Measurements from ENCODE around the gene INSR.
"Not testable (repeated sequence)": the region's sequence is repeated elsewhere in the genome, so short reads cannot be mapped to it uniquely, and the experiment has no call there.

INSR gene

DNA sequence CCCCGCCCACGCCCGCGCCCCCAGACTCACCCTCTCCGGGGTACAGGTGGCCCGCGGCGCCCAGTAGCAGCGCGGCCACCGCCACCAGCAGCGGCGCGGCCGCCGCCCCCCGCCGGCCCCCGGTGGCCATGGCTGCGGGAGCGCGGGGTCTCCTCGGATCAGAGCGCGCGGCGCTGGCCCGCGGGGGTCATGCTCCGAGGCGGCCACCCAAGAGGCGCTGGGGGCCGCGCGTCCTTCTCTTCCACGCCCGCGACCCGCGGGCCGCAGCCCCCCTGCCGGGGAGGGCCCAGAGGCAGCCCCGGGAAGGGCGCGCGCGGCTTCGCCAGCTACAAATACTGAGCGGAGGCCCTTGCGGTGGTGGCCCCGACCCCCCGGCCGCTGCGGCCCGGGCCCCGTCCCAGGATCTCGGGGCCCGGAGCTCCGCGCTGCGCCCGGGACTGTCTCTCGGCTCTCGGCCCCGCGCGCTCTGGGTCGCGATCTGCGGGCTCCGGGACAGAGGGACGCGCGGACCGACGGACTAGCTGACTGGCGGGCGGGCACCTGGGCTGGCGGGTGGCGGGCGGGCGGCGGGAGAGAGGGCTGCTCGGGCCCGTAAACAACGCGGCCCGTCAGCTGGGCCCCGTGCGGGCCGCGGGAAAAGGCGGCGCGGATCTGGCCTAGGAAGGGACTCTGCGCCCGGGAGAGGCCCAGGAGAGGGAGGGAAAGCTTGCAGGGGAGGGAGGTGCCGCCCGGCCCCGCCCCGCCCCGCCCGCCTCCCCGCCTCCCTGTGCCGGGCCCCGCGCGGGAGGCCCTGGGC, at the start of gene INSR:
Gene INSR, minus strand, starts transcription at position 653 of the 796 bp plus-strand sequence. Its CDS starts 523 bp downstream, at position 130.
- peak; percentile 94 for DNase-seq (ENCODE audit: low spot score)

DNA sequence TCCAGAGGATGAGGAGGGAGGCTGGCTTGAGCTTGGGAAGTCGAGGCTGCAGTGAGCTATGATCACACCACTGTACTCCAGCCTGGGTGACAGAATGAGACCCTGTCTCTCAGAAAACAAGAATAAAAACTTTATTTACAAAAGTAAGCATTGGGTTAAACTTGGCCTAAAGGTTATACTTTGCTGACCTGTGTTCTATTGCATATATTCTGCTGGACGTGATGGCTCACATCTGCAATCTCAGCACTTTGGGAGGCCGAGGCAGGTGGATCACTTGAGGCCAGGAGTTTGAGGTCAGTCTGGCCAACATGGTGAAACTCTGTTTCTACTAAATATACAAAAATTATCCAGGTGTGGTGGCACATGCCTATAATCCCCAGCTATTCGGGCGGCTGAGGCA, 47.9 kb upstream of the INSR start:
- DNase-seq (ENCODE audit: low spot score): no peak

DNA sequence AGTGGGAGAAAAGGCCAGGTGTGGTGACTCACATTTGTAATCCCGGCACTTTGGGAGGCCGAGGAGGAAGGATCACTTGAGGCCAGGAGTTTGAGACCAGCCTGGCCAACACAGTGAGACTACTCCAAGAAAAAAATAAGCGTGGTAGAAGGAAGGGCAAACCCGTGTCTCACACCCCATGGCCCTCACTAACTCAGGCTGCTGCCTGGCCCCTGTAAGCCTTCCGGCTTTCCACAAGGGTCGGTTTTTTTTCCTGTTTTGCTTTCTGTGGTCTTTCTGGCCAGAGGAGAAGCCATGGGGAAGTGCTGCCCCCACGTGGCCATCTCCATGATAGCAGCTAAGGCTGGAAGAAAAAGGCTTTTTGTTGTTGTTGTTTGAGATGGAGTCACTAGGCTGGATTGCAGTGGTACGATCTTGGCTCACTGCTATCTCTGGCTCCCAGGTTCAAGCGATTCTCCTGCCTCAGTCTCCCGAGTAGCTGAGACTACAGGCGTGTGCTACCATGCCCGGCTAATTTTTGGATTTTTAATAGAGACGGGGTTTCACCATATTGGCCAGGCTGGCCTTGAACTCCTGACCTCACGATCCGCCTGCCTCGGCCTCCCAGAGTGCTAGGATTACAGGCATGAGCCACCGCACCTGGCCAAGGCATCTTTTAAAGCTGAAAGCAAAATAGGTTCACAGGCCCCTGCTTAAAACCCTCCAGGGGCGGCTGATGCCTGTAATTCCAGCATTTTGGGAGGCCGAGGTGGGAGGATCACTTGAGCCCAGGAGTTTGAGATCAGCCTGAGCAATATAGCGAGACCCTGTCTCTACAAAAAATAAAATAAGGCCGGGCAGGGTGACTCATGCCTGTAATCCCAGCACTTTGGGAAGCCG, 47.0 kb upstream of the INSR start:
- peak; percentile 51 for DNase-seq (ENCODE audit: low spot score)

DNA sequence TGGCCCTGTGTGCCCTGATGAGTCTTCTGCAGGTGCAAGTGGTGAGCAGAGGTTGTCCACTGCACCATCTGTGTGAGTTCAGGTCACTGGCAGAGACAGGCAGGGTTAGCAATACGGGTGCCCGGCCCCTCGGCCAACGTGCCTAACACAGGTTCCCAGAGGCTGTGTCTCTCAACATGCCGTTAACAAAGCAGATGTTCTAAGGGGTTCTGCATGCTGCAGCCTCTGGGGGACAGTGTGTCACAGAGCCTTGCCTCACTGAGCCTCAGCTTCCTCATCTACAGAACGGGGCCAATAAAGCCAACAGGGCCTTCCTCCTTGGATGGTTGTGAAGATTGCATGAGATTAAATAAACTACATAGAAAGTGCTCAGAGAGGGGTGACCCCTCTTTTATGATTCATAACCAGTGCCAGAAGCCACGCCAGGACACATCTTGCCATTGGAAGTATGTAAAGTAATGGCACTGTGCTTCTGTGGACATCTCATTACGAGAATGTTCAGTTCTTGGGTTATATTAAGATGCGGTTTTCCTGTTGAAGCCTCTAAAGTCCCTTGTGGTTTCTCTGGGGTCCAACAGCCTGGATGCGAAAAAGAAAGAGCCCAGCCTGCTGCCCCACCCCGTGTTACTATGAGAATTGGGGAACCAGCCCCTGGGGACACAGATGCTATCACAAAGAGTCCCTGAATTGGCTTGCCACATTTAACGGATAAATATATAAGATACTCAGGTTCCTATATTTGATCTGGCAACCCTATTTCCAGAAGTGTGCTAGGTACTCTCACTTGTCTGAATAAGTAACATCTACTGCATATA, 43.4 kb upstream of the INSR start:
- DNase-seq (ENCODE audit: low spot score): no peak

DNA sequence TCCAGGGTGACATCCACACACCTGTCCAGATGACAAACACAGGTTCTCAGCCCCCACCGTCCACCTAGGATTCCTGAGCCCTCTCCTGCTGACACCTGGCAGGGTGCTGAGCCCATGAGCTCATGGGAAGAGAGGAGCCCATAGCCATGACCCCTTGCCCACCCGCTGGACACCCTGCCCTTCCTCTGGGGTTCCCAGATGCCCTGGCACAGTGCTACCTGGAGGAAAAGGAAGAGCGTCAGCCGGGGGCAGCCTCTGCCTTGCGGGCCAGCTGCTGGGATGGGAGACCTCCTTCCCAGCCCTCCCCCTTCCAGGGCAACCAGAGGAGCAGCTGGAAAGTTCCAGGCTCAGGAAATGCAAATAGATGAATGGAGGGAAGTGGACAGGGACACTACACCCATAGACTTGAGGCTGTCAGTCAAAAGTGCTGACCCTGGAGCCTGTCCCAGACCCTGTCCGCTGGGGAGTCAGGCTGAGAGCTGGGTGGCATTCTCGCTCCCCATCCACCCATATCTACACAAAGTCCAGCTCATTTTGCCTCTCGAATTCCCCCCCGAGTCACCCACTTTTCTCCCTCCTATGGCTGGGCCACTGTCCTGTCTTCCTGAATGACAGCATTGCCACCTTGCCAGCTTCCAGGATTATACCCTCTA, 42.2 kb upstream of the INSR start:
- no peak for DNase-seq (ENCODE audit: low spot score)

DNA sequence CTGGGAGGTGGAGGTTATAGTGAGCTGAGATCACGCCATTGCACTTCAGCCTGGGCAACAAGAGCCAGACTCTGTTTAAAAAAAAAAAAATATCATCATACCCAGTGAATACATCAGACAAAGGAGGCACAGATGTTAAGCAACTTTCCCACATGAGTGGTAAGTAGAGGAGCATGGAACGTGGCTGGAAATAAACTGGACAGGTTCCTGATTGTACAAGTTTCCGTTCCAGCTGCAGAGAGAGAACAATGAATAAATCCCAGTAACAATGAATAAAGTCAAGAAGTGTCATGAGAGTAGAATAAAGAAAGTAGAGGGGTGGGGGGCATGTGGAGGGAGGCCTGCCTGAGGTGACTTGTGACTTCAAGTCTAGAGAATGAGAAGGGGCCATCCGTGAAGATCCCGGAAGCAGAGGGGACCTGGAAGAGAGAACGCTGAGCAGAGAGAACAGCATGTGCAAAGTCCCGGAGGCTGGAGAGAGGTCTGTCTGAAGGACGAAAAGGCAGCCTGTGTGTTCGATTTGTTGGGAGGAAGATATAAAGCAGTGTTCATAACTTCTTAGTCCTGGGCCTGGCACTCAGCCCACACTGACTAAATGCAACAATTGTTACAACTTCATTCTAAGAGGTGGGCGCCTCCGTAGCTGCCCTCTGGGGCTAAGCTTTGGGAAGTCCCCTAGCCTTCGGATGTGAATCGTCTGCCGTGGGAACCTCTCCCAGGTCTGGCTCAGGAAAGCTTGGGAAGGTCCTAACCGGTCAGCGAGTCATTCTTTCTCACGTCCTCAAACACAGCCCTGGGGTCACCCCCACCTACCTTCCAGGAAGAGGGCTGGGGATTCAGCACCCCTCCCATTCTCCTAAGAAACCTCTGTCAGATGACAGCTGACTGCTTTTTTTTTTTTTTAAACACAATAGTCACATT, 39.2 kb upstream of the INSR start:
- DNase-seq (ENCODE audit: low spot score): no peak

DNA sequence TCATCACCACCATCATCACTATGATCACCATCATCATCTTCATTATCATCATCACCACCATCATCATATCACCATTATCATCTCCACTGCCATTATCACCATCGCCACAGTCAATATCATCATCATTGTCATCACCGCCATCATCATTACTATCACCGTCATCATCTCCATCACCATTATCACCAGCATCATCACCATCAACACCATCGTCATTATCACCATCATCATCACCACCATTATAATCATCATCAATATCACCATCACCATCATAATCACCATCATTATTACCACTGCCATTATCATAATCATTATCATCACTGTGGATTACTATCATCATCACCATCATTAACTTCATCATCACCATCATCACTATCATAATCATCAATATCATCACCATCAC, 37.2 kb upstream of the INSR start:
- DNase-seq (ENCODE audit: low spot score): no peak

DNA sequence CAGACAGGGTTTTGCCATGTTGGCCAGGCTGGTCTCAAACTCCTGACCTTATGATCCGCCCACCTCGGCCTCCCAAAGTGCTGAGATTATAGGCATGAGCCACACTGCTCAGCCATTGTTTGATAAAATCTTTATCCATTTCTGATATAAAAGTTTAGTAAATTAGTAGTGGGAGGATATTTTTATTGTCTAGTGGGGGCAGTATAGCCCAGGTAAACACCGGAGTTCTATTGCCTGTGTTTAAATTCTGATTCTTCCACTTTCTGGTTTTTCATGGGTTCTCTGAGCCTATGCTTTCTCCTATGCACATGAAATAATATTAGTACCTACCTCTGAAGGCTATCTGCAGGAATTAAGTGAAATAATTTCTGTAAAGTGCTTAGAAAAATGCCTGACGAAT, 34.4 kb upstream of the INSR start:
- no peak for DNase-seq (ENCODE audit: low spot score)

DNA sequence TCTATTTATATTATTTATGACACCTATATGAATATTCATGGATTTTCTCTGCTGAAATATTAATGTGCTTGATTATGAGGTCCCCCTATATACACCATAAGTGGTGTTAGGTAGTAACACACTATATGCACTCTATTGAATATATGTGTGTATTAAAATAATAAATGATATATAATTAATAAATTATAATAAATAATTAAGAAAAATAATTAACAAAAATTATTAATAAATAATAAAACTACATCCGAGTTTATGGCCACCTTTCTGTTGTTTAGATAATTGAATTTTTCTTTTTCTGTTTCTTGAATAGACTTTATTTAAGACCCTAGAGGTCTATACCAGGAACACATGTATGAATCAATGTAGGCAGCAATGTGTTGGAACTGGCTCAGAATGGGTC, 33.6 kb upstream of the INSR start:
- DNase-seq (ENCODE audit: low spot score): no peak

DNA sequence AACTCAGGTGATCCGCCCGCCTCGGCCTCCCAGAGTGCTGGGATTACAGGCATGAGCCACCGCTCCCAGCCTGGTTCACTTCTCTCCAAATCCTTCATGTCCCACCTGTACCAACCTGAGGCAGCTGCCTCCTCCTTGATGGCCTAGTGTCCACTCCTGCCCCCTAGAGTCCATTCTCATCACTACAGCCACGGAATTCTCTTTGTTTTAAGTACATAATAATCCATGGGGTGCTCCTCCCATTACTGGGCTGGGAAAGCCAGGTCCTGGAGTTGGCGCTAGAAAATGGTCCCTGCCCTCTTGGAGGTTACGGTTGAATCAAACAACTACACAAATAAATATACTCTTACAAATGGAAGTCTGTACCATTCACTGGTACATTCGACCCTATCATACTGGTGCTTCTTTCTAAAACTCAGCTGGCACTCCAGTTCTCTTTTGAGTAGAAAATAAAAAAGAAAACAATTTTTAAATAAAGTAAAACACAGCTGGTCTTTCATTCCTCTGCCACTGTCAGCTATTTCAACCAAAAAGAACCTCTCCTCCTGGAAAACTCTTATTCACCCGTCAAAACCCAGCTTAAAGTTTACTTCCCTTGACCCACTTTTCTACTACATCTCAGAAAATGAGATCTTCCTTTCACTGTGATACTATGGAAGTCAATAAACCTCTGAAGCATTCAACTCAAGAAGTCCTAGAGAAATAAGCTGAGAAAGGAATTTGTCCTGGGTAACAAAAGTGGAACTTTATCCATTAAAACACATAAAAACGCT, 32.1 kb upstream of the INSR start:
- DNase-seq (ENCODE audit: low spot score): peak; percentile 16

DNA sequence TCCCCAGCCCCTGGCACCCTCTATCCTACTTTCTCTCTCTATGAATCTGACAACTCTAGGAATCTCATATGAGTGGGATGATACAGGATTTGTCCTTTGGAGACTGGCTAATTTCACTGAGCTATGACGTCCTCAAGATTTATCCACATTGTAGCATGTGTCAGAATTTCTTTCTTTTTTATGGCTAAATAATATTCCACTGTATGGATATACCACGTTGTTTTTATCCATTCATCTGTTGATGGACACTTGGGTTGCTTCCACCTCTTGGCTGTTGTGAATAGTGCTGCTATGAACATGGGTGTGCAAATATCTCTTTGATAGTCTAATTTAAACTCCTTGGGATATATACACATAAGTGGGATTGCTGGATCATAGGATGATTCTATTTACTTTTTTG, 24.0 kb upstream of the INSR start:
- DNase-seq (ENCODE audit: low spot score): no peak

DNA sequence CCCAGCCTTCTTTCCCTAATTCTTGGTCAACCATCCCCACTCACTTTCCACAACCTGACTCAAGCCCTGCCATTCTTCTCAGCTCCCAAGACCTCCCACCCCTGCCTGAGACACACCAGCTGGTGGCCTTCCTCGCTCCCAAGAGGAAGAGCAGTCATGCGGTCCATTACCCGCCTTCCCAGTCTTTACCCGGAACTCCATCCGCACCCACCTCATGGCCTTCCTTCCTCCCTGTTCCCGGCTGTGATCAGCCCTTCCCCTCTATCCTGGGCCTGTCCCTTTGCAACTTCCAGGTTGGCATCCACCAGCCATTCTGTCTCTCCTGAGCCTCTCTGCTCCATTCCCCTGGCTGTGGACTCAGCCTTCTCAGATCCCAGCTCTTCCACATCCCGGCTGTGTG, 18.6 kb upstream of the INSR start:
- no peak for DNase-seq (ENCODE audit: low spot score)

DNA sequence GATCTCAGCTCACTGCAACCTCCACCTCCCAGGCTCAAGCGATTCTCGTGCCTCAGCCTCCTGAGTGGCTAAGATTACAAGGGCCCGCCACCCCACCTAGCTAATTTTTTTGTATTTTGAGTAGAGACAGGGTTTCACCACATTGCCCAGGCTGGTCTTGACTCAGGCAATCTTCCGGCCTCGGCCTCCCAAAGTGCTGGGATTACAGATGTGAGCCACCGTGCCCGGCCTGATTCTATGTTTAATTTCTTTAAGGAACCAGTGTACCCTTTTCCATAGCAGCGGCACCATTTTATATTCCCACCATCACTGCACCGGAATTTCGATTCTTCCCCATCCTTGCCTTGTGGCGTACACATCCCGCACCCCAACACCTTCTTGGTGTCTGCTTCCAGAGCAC, 17.7 kb upstream of the INSR start:
- no peak for DNase-seq (ENCODE audit: low spot score)

DNA sequence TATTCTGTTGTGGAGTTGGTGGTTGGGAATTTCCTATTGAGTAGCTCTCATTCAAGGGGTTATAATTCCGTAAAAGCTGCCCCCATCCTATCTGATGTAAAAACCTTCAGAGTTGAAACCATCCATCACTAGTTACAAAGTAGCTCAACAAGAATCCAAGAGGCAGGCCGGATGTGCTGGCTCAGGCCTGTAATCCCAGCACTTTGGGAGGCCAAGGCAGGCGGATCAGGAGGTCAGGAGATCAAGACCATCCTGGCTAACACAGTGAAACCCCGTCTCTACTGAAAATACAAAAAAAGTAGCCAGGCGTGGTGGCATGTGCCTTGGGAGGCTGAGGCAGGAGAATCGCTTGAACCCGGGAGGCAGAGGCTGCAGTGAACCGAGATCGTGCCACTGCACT, 14.1 kb upstream of the INSR start:
- not testable (repeated sequence) for DNase-seq (ENCODE audit: low spot score)

DNA sequence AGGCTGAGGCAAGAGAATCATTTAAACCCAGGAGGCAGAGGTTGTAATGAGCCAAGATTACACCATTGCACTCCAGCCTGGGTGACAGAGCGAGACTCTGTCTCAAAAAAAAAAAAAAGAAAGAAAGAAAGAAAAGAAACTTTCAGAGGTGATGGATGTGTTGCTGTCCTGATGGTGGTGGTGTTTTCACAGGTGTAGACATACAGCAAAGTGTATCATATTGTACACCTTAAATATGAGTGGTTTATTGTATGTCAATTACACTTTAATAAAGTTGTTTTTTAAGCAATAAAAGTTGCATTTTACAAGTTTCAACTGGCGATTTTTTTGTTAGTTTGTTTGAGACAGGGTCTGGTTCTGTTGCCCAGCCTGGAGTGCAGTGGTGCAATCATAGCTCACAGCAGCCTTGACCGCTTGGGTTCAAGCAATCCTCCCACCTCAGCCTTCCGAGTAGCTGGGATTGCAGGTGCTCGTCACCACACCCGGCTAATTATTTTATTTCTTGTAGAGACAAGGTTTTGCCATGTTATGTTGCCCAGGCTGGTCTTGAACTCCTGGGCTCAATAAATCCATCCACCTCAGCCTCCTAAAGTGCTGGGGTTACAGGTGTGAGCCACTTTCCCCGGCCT, 13.5 kb upstream of the INSR start:
- no peak for DNase-seq (ENCODE audit: low spot score)

DNA sequence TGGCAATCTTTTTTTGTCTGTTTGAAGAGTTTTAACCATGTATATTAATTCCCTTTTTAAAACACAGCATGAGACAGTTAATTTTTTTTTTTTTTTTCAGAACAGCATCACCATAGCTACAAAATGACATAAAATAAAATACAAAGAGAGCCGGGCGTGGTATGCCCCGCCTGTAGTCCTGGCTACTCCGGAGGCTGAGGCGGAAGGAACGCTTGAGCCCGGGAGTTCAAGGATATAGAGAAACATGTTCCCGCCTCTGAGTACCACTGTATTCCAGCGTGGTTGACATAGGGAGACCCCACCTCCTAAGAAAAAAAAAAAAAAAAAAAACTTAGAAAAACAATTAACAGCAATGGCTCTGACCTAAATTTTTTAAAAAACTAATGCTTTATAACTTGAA, 10.0 kb upstream of the INSR start:
- no peak for DNase-seq (ENCODE audit: low spot score)

DNA sequence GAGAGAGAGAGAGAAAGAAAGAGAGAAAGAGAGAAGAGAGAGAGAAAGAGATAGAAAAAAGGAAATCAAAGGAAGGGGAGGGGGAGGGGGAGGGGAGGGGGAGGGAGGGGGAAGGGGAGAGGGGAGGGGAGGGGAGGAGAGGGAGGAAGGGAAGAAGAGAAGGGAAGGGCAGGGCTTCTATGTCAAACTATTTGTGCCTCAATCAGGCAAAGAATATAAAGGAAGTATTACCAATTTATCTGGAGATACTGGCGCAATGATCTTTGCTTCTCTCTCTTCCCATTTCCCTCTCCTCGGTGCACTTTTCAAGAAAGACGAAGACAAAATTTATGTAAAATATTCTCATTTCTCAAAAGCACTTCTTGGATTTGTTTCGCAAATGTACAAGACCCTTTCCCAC, 9.3 kb upstream of the INSR start:
- no peak for DNase-seq (ENCODE audit: low spot score)

DNA sequence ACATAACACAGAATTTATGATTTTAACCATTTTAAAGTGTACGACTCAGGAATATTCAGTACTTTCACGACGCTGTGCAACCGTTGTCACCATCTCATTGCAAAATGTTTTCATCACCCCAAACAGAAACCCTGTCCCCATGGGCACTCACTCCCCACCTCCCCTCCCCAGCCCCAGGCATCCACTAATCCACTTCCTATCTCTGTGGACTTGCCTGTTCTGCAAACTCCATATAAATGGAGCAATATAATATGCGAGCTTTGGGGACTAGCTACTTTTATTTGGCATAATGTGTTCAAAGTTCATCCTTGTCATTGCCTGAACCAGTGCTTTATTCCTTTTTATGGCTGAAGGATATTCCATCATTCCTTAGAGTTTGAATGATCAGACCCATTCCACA, 7.3 kb upstream of the INSR start:
- no peak for DNase-seq (ENCODE audit: low spot score)

DNA sequence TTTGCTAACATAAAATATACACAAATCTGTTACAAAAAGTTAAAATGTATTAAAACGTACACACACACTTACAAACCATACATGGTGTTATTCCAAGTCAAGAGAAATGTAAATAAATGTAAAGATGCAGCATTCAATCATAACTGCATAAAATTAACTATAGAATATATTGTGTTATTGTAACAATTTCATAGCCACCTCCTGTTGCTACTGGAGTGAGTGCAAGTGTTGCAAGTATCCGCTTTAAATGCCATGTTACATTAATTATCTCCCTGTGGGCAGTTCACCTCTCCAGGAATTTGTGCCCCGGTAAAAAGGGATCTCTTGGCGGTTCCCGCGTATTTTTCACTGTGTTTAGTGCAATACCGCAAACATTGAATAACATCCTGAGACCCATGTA, 3.5 kb upstream of the INSR start:
- DNase-seq (ENCODE audit: low spot score): no peak

Measured in HuH-7 (cell line).